Tibial artery (tissue), 4 donors: ENCODE measurements around the gene CSK.

Experiments
- DNase-seq, 2 donors: peaks; one replicate each; pipeline ENCODE4 v3.0.0-alpha.2; 2019
- H3K27ac ChIP-seq, 2 donors: fragments of 200-600 bp; sonication (generic) in 1 of 2; 1 replicate in 1 of 2; 2 replicates in 1 of 2; pipeline ENCODE4 v1.5.1; 2018 to 2019; ENCODE audit warnings: mild to moderate bottlenecking in 1 of 2
- H3K27me3 ChIP-seq, 2 donors: fragments of 200-600 bp; sonication (generic) in 1 of 2; one replicate each; pipeline versions ENCODE4 v1.5.1 to v1.6.0; 2016 to 2019
- H3K36me3 ChIP-seq, 3 donors: fragments of 200-600 bp; sonication (generic) in 2 of 3; one replicate each; pipeline ENCODE4 v1.5.1; 2016 to 2019; ENCODE audit warnings: mild to moderate bottlenecking in 2 of 3
- H3K4me1 ChIP-seq, 4 donors: fragments of 200-600 bp; sonication (generic) in 2 of 4; 1 replicate in 3 of 4; 2 replicates in 1 of 4; pipeline ENCODE4 v1.5.1; 2016 to 2019
- H3K4me3 ChIP-seq, 2 donors: fragments of 200-600 bp; sonication (generic) in 1 of 2; 1 replicate in 1 of 2; 2 replicates in 1 of 2; pipeline ENCODE4 v1.5.1; 2018 to 2019; ENCODE audit warnings: mild to moderate bottlenecking in 2 of 2
- H3K9me3 ChIP-seq, 3 donors: fragments of 200-600 bp; sonication (generic) in 1 of 3; one replicate each; pipeline ENCODE4 v1.5.1; 2016 to 2019
- CTCF ChIP-seq, 2 experiments: fragments of 200-600 bp in 1 of 2; fragments of 450-650 bp in 1 of 2; IDR thresholded peaks; one replicate each; pipeline ENCODE4 v1.5.1; 2017 to 2019; ENCODE audit warnings: antibody characterized with exemption in 2 of 2, mild to moderate bottlenecking in 1 of 2, moderate library complexity in 1 of 2
- intact Hi-C: fragments of 100-400 bp; cut with DNase I; formaldehyde crosslinking; loops from one replicate; pipeline ENCODE4 v1.15.0; 2023; ENCODE audit warnings: low total_unique reads

CSK gene

GRCh38 chr15:74843445-74843828, 61.6 kb downstream of the CSK start:
- intact Hi-C loops: no loop called here
- DNase-seq: no peak
- Histone ChIP-seq H3K27me3 (no peaks in the 10 kb centered on the region), H3K27ac (peak overlapping the region; percentile 89 to 96), H3K4me3 (peak overlapping the region; percentile 89 to 99), H3K4me1 (peaks cover 0 to 28% (median 19%) of the 10 kb centered on the region in 4 donors), H3K9me3 (no peaks in the 10 kb centered on the region), H3K36me3 (peaks cover 10 to 52% (median 36%) of the 10 kb centered on the region in 3 donors)
- no peak for TF ChIP-seq CTCF (IDR thresholded peaks at IDR 0.05)

DNA sequence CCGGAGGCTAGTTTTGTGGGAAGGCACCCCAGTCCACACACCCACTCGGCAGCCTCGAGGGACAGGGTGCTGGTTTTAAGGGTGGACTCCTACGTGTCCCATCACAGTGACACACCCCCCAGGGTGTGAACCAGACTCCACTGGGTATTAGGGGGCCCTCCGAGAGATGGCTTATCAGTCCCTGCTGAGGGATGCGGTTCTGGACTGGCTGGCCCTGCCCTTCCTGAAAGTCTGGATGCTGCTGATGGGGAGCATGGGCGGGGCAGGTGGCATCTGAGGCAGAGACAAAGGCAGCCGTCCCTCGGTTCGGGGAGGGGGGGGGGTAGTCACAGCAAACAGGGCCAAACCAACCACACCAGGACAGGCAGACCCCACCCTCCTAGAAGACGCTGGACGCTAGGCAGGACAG, 62.0 kb downstream of the CSK start:
- peaks cover 0 to 28% (median 19%) of the 10 kb centered on the region in 4 donors for H3K4me1 ChIP-seq
- intact Hi-C loops: no loop called here
- no peak for DNase-seq
- peaks cover 14 to 52% (median 39%) of the 10 kb centered on the region in 3 donors for H3K36me3 ChIP-seq
- TF ChIP-seq CTCF (IDR thresholded peaks at IDR 0.05): no peak
- H3K4me3 ChIP-seq: peak overlapping the region; percentile 89 to 99
- H3K27me3 ChIP-seq: no peaks in the 10 kb centered on the region
- H3K9me3 ChIP-seq: no peaks in the 10 kb centered on the region
- H3K27ac ChIP-seq: peak overlapping the region; percentile 89 to 96

DNA sequence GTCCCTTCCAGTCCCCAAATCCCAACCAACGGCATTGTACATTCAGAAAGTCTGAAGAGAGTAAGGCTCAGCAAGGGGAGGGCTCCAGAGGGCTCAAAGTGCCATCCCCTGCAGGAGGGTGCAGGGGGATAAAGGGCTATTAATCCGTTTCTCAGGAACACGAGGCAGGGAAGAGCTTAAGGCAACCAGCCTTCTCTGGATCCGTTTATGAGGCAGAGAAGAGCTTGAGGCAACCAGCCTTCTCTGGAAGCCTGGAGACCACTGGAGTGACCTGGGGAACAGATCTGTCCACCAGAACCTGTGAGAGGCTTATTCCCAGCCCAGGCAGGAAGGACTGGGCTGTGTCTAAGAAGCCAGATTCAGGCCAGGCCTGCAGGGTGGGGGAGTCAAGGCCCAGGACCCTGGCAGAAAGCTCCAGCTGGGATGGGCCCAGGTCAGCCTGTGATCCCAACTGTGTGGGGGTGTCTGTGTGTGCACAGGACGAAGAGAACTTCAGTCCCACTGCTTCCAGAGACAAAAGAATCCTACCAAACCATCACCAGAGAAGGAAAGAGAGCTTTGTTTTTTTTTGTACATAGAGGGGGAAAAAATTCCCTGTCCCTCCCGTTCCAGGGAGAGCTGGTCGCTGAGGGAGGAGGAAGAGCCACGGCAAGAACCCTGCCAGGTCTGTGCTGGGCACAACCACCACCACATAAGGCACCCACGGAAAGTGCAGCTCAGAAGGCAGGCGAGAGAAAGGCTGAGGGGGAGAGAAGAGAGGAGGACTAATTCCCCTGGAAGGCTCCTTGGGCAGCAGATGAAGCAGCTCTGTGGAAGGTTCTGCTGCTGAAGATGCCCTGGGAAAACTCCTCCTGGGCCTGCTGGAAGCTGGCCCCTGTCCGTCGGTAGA, 62.7 kb downstream of the CSK start:
- H3K4me3 ChIP-seq: no peak overlapping the region
- no peak for TF ChIP-seq CTCF (IDR thresholded peaks at IDR 0.05)
- peaks cover 19 to 52% (median 39%) of the 10 kb centered on the region in 3 donors for H3K36me3 ChIP-seq
- intact Hi-C loops: no loop called here
- peaks cover 0 to 28% (median 19%) of the 10 kb centered on the region in 4 donors for H3K4me1 ChIP-seq
- DNase-seq: no peak
- H3K27ac ChIP-seq: peak overlapping the region; percentile 89 to 96
- H3K27me3 ChIP-seq: no peaks in the 10 kb centered on the region
- no peaks in the 10 kb centered on the region for H3K9me3 ChIP-seq

DNA sequence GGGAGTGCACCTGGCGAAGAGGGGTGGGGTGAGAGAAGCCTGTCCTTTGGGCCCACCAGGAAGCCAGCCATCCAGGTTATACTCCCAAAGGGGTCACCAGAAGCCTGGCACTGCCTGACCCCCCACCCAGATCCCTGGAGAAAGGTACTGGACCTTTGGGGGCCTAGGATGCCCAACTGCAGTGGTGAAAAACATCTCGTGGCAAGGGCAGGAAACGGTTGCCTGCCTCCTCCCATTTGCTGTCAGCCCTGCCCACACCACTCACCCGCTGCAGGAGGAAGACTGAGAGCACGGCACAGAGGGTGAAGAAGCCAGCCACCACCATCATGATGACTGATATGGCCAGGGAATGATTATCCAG, 63.3 kb downstream of the CSK start:
- intact Hi-C loops: no loop called here
- no peak for DNase-seq
- peaks cover 24 to 52% (median 45%) of the 10 kb centered on the region in 3 donors for H3K36me3 ChIP-seq

GRCh38 chr15:74845581-74845980, 63.7 kb downstream of the CSK start:
- intact Hi-C loops: no loop called here
- no peak overlapping the region for H3K27ac ChIP-seq
- H3K27me3 ChIP-seq: no peaks in the 10 kb centered on the region
- H3K4me1 ChIP-seq: peaks cover 0 to 28% (median 19%) of the 10 kb centered on the region in 4 donors
- no peak for DNase-seq
- H3K4me3 ChIP-seq: no peak overlapping the region
- no peaks in the 10 kb centered on the region for H3K9me3 ChIP-seq
- peaks cover 28 to 54% (median 49%) of the 10 kb centered on the region in 3 donors for H3K36me3 ChIP-seq
- no peak for TF ChIP-seq CTCF (IDR thresholded peaks at IDR 0.05)

More for the DNA sequence above, 63.3 kb downstream of the CSK start:
- Histone ChIP-seq H3K27ac (no peak overlapping the region), H3K4me1 (peaks cover 0 to 28% (median 19%) of the 10 kb centered on the region in 4 donors), H3K27me3 (no peaks in the 10 kb centered on the region), H3K4me3 (no peak overlapping the region), H3K9me3 (no peaks in the 10 kb centered on the region)
- TF ChIP-seq CTCF (IDR thresholded peaks at IDR 0.05): no peak
